HUES64 (cell line): ENCODE results near the gene ADARB2.

ENCODE experiments used
- H3K27ac ChIP-seq: 2 replicates; pipeline ENCODE4 v1.7.0; 2013; ENCODE audit warnings: low read depth, low read length, inconsistent platforms
- H3K27me3 ChIP-seq: 2 replicates; pipeline ENCODE4 v1.6.1; 2013; ENCODE audit warnings: mild to moderate bottlenecking, low read length; ENCODE audit not compliant: insufficient read depth
- H3K36me3 ChIP-seq: 2 replicates; pipeline ENCODE4 v1.6.1; 2013; ENCODE audit warnings: mild to moderate bottlenecking, low read length; ENCODE audit not compliant: insufficient read depth
- H3K4me1 ChIP-seq: 2 replicates; pipeline ENCODE4 v1.6.1; 2013; ENCODE audit warnings: mild to moderate bottlenecking, low read length, moderate library complexity; ENCODE audit not compliant: insufficient read depth
- H3K4me3 ChIP-seq: 2 replicates; pipeline ENCODE4 v1.5.1; 2013; ENCODE audit warnings: mild to moderate bottlenecking, low read length, moderate library complexity
- H3K9ac ChIP-seq: 2 replicates; pipeline ENCODE4 v1.6.1; 2013; ENCODE audit warnings: mild to moderate bottlenecking, low read depth, low read length
- H3K9me3 ChIP-seq: 2 replicates; pipeline ENCODE4 v1.6.1; 2013; ENCODE audit warnings: low read depth, low read length; ENCODE audit not compliant: insufficient read depth
- WGBS: fragments of 150-250, 120-280 bp; methylation state at CpG from one replicate; pipeline ENCODE4 v1.1.7; 2013; ENCODE audit warnings: missing lambda C conversion rate; 5-methylcytosine and 5-hydroxymethylcytosine counted together

Gene ADARB2

DNA sequence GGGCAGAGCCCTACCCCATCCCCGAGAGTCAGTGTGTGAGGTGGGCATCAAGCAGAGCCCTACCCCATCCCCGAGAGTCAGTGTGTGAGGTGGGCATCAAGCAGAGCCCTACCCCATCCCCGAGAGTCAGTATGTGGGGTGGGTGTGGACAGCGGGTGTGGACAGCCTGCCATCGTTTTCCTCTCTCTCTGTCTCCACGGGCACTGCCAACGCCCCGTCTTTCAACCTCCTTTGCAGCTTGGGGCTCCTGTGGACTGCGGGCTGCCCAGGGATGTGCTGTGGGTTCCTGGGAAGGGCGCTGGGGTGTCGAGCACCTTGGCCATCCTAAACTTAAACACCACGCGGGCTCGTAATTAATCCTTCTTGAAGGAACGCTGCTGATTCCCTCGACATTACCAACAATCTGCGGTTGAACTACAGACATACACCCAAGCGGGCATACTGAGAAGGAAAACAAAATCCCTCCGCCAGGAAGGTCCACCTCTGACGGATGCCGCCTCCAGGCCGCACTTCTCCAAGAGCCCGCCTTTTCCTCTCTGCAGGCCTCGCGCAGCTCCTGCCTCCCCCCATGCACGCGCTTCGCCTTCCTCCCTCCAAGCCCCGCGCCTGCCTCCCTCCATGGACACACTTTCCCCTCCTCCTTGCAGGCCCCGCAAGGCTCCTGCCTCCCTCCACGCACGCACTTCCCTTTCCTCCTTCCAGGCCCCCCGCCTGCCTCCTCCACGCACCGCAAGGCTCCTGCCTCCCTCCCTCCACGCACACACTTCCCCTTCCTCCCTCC is 65.1 kb downstream of the ADARB2 start:
- no peaks in the 10 kb centered on the region for H3K36me3 ChIP-seq
- no peak overlapping the region for H3K27ac ChIP-seq
- no peaks in the 10 kb centered on the region for H3K9me3 ChIP-seq
- no peaks in the 10 kb centered on the region for H3K4me1 ChIP-seq
- H3K9ac ChIP-seq: no peak overlapping the region
- H3K27me3 ChIP-seq: no peaks in the 10 kb centered on the region; the same call in 1 of the 2 replicates
- WGBS: 92% methylated on average over 37 of the region's 37 CpGs
- no peak overlapping the region for H3K4me3 ChIP-seq

DNA sequence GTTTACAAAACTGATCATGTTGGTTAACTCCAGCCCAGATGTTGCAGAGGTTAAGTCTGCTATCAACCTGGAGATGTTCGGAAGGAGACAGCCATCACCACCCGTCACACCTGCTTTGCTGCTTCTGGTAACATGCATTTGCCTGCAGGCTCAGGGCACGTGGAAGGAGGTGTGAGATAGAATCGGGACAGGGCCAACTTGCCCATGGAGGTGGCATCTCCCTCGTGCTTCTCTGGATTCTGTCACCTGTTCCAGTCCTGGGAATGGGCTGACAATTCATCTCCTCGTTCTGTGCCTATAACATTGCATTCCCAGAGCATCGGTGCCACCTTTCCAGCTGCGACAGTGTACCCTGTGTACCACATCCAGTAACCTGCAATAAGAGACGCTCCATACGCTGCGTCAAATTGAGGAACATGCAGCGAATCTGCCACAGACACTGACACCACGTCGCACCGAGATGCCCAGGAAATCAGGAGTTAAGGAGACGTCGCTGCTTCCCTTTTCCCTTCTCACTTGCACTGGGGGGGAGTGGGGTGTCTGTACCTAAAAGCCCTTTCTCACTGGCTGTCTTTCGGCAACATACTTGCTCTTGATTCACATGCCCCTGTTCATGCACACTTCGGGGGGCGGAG is 65.8 kb downstream of the ADARB2 start:
- H3K36me3 ChIP-seq: no peaks in the 10 kb centered on the region
- no peak overlapping the region for H3K4me3 ChIP-seq
- WGBS: 95% methylated on average over 20 of the region's 20 CpGs
- H3K9me3 ChIP-seq: no peaks in the 10 kb centered on the region
- no peak overlapping the region for H3K9ac ChIP-seq
- H3K4me1 ChIP-seq: no peaks in the 10 kb centered on the region
- no peaks in the 10 kb centered on the region; the same call in 1 of the 2 replicates for H3K27me3 ChIP-seq
- no peak overlapping the region for H3K27ac ChIP-seq

DNA sequence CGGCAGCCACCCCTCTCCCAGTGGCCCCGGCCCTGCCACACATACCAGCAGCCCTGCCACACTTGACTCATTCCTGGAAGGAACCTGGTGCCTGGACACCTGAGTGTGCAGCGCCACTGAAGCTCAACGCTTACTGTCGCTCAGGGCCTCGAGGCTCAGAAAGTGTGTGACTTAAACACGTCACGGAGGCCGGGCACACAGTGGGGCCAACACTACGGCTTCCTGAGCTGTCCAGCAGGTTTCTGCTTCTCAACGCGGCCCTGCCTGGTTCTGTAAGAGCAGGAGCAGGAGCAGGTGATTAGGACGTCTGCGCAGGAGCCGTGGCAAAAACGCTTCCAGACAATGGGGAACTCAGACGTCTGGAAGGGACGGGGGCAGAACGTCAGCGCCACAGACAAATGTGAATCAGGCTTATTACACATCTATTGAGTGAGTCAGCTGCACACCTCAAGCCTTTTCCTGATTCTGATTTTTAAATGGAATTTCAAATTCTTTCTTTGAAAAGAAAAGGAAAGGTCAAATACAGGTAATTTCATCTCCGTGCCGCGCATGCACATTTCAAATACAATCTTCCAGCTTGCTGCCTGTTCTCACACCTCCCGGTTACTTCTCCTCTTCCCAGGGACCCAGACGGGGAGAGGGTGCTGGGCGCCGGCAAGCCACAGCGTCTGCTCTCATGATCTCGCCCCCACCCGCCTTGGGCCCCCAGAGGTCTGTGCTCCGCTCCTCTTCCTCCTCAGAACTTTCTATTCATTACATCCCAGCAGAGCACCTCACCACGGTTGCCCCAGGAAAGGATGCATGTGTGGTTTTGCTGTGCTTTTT is 66.6 kb downstream of the ADARB2 start:
- 91% methylated on average over 32 of the region's 32 CpGs for WGBS
- Histone ChIP-seq H3K27ac (no peak overlapping the region), H3K9me3 (no peaks in the 10 kb centered on the region), H3K9ac (no peak overlapping the region), H3K4me1 (no peaks in the 10 kb centered on the region), H3K4me3 (no peak overlapping the region), H3K27me3 (no peaks in the 10 kb centered on the region; the same call in 1 of the 2 replicates), H3K36me3 (no peaks in the 10 kb centered on the region)

DNA sequence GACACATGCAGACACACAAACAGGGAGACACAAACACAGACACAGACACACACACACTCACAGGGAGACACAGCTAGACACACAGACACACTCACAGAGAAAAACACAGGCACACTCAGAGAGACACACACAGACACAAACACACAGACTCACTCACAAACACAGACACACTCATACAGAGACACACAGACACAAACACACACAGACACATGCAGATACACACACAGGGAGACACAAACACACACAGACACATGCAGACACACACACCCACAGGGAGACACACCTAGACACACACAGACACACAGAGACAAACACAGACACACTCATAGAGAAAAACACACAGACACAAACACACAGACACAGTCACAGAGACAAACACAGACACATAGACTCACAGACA is 67.9 kb downstream of the ADARB2 start:
- Histone ChIP-seq H3K9ac (no peak overlapping the region), H3K36me3 (no peaks in the 10 kb centered on the region), H3K4me1 (no peaks in the 10 kb centered on the region), H3K9me3 (no peaks in the 10 kb centered on the region), H3K27ac (no peak overlapping the region), H3K4me3 (no peak overlapping the region), H3K27me3 (no peaks in the 10 kb centered on the region; the same call in 1 of the 2 replicates)

DNA sequence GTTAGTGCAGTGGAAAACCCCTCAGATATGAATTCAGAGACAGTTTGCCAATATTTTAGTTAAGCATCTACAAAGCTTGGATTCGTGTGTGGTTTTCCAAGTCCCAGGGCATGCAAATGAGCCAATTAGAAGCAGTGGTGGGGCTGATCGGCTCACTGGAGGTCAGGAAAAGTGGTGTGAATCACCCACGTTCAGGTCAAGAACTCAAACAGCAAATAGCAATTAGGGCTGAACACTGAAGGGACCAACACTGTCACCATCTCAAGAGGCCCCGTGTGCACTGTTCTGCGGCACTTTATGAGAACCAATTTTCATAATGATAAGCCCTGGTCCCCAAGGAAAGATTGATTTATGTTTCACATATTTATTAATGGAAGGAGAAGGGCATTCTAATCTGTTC is 68.9 kb downstream of the ADARB2 start:
- no peak overlapping the region for H3K9ac ChIP-seq
- H3K27me3 ChIP-seq: no peaks in the 10 kb centered on the region; the same call in 1 of the 2 replicates
- H3K27ac ChIP-seq: no peak overlapping the region
- no peak overlapping the region for H3K4me3 ChIP-seq
- no peaks in the 10 kb centered on the region for H3K9me3 ChIP-seq
- H3K4me1 ChIP-seq: no peaks in the 10 kb centered on the region
- 84% methylated on average over 5 of the region's 5 CpGs for whole genome bisulfite sequencing
- no peaks in the 10 kb centered on the region for H3K36me3 ChIP-seq

DNA sequence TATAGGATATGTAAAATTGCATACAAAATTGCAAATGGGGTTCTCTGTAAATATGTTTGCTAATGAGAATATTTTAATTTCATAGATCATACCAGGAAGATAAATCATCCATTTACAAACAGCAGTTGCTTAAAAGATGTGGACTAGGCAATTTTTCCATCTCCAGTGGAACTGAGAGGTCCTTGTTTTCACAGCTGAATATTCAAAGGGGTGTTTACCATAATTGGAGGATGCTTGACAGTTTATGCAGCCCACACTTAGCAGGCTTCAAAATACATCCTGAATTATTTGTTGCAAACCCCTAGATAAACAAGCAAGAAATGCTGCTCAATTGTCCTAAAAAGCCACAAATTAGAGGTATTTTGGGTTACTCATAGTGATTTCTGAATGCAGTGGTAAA is 69.9 kb downstream of the ADARB2 start:
- no peaks in the 10 kb centered on the region for H3K36me3 ChIP-seq

DNA sequence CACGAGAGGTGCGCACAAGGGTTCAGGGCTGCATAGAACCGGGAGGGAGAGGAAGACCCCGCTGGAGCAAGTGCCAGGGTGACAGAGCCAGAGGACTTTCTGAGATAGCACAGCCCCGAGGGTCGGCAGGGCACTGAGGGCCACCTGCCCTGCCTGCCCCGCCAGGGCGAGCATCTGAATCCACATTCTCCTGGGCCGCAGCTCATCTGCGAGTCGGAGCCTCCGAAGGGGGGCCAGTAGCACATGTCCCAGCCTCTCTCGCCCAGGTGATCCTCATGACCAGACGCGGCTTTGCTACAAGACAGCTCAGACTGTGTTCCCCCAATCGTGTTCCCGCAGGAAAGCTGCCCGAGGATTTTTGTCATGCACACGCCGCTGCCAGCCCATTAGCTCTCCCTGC is 71.2 kb downstream of the ADARB2 start:
- no peaks in the 10 kb centered on the region for H3K36me3 ChIP-seq
- H3K27me3 ChIP-seq: no peaks in the 10 kb centered on the region
- no peak overlapping the region for H3K4me3 ChIP-seq
- no peak overlapping the region for H3K9ac ChIP-seq
- 0 out of 2 replicates have a peak, but pooled peaks cover 2% of the 10 kb centered on the region for H3K9me3 ChIP-seq
- no peak overlapping the region for H3K27ac ChIP-seq
- 94% methylated on average over 20 of the region's 20 CpGs for WGBS
- H3K4me1 ChIP-seq: no peaks in the 10 kb centered on the region

More for the DNA sequence above, 69.9 kb downstream of the ADARB2 start:
- Histone ChIP-seq H3K27me3 (no peaks in the 10 kb centered on the region; the same call in 1 of the 2 replicates), H3K4me1 (no peaks in the 10 kb centered on the region), H3K4me3 (no peak overlapping the region), H3K9ac (no peak overlapping the region), H3K27ac (no peak overlapping the region), H3K9me3 (no peaks in the 10 kb centered on the region)

DNA sequence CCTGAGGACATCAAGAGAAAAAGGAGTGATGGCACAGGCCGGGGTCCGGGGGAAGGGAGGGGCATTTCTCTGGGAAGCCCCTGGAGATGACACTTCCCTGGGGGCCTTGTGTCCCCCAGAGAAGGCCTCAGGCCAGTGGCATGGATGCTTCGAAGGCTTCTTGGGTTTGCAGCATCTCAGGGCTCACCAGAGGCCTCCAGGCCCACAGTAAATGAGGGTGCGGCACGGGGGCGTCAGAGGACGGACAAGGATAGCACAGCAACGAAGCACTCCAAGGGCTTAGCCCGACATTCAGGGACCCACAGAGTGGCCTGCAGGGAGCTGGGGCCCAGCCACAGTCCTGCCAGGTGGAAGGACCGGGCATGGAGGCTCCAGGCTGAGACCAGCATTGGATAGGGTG is 71.6 kb downstream of the ADARB2 start:
- 92% methylated on average over 10 of the region's 10 CpGs for WGBS
- Histone ChIP-seq H3K27ac (no peak overlapping the region), H3K9ac (no peak overlapping the region), H3K27me3 (no peaks in the 10 kb centered on the region), H3K36me3 (no peaks in the 10 kb centered on the region), H3K4me3 (no peak overlapping the region), H3K9me3 (0 out of 2 replicates have a peak, but pooled peaks cover 3% of the 10 kb centered on the region), H3K4me1 (no peaks in the 10 kb centered on the region)

DNA sequence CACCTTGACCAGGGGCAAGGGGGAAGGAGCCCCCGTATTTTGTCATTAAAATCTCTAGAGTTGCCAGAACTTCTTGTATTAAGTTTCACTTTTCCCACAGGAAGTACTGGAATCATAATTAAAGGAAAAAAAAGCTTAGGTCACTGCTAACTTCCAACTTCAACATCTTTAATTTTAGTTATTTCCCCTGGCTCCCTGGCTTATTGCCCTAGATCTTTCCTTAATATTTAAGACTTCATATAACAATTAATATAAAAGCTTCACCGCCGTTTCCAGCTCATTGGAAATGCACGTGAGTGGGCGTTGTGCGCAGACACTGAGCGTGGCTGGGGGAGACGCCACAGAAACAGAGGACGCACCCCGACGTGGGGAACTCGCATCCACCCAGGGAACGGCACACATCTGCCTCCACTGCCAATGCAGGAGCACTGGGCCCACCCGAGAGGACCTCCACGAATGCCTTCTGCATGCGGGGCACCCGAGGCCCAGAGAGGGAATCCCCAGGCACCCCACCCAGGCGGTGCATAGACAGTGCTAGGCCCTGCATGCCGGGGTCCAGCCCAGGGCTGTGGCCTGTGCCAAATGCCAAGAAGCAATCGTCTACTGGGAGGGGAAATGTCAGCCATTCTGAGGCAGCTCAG is 72.2 kb downstream of the ADARB2 start:
- Histone ChIP-seq H3K4me1 (no peaks in the 10 kb centered on the region), H3K27me3 (no peaks in the 10 kb centered on the region), H3K36me3 (no peaks in the 10 kb centered on the region), H3K27ac (no peak overlapping the region), H3K9ac (no peak overlapping the region), H3K4me3 (no peak overlapping the region), H3K9me3 (0 out of 2 replicates have a peak, but pooled peaks cover 3% of the 10 kb centered on the region)
- 95% methylated on average over 20 of the region's 20 CpGs for WGBS

DNA sequence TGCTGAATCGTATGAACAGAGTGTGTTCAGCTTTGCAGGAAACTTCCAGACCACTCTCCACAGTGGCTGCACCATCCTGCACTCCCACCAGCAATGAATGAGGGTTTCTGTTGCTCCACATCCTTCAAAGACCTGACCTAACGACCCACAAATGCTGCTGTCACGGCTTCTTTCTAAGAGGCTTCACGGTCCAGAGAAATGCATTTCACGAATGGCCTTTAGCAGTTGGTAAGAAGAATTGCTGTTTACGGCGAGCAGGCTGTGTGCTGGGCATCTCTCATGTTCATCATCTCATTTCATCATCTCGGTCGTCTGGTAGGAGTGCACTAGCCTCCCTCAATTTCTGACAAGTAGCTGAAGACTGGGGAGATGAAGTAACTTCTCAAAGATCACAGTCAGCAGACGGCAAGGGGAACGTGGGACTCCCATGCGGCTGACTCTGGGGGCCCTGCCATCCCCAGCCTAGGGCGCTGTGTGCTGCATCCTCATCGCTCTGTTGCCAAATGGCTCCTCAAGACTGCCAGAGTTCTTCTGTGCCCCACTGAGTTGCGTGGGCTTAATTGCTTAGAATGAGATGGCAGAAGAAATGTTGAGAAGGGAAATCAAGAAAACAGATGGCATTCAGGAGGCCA is 72.9 kb downstream of the ADARB2 start:
- 0 out of 2 replicates have a peak, but pooled peaks cover 3% of the 10 kb centered on the region for H3K9me3 ChIP-seq
- H3K27ac ChIP-seq: no peak overlapping the region
- no peaks in the 10 kb centered on the region for H3K27me3 ChIP-seq
- WGBS: 93% methylated on average over 15 of the region's 15 CpGs
- no peaks in the 10 kb centered on the region for H3K4me1 ChIP-seq
- H3K4me3 ChIP-seq: no peak overlapping the region
- H3K9ac ChIP-seq: no peak overlapping the region
- no peaks in the 10 kb centered on the region for H3K36me3 ChIP-seq
